ENCODE measurements around the gene ST14.
"Not testable (repeated sequence)": the region's sequence is repeated elsewhere in the genome, so short reads cannot be mapped to it uniquely, and the experiment has no call there.

The ST14 gene

GRCh38 chr11:130164221-130164570 is 4.6 kb downstream of the ST14 start:
- DNase-seq (ENCODE audit: low read depth), result no peak

DNA sequence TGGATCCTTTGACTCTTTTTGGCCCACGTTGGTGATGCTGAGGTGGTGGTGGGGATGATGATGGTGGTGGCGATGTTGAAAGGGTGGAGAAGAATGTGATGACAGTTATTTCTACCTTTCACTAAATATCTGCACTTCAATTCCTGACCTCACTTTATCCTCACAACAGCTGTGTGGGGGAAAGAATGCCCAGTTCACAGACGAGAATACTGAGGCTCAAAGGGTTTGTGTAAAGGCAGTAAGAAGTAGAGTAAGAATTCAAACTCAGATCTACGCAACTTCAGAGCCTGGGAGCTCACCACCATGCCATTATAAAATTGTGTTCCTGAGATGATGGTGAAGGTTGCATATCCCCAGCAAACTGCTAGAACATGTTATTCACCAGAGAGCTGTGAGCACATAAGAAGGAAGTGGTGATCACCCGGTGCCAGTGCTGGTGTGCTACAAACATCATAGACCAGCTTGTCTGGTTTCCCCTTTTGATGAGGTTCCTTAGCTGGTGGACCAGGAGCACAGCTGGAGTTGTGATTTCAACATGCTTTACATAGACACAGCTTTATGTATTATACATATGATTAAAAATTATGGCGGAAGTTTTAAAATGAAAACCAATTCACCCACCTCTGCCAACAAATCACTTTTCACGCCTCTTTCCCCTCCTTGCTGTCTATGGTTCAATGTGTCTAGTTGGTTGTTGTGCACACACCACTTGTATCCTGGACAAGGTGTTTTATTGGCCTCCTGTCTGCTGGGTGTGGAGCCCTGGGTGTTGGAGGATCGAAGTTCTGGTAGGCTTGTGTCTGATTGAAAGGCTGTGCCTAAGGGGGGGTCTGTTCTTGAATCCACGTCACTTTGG is 6.2 kb downstream of the ST14 start:
- DNase-seq (ENCODE audit: low read depth), result no peak

DNA sequence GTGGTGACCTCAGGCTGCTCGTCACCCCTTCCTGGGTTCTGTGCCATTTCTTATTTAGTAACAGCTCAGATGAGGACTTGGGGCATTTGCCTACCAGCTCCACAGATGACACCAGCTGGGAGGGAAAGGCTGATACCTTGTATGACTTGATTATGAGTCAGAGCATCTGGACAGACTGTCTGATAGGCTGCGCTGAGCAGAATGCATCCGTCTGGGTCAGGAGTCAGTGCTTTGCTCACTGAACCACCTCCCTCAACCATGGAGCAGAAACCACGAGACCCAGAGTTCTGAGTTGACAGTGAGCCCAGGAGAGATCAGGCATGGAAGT is 6.8 kb downstream of the ST14 start:
- DNase-seq (ENCODE audit: low read depth), result peak; percentile 76

DNA sequence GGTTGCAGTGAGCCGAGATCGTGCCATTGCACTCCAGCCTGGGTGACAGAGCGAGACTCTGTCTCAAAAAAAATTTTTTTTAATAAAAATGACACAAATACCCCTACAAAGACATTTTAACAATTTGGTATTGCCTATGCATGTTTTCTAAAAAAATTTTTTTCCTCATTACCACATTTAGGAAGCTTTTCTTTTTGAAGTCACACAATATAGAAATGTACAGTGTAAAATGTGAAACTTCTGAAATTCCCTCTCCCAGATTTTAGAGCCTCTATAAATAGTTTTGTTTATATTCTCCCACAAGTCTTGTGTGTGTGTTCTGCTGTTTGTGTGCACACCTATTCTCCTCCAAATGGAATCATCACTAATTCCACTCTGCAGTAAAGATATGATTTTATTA is 7.6 kb downstream of the ST14 start:
- DNase-seq (ENCODE audit: low read depth), result no peak

DNA sequence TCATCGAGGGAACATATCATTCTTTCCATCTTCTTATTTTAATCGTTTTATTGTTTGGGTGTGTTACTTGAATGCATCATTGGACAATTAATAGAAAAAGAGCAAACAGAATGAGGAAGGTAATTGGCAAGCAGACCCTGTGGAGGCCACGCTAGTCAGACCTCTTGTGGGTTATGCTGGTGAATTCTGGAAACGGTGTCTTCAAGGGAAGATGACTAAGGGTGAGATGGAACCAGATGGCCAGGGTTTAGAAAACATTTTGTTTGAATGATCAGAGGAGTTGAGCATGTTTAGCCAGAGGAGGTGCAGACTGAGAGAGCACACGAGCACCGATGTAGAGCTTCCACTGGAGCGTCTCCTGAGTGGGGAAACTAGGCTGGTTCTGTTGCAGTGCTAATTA is 8.5 kb downstream of the ST14 start:
- no peak for DNase-seq (ENCODE audit: low read depth)

DNA sequence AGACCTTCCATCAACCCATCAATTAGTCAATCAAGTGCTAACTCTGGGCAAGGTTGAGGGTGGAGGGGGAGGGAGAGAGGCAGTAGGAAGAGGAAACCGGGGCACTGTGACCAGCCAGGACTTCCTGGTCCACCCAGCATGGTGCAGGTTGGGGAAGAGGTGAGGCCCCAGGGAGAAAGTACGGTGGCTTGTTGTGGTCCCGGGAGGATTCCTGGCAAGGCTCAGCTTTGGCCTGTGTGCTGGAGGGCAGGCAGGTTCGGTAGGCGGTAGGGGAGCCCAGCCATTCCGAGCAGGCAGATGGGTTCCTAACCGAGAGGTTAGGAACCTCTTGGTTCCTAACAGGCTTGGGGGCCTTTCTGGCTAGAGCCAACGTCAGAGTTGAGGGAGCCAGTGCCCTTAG is 10.8 kb downstream of the ST14 start:
- no peak for DNase-seq (ENCODE audit: low read depth)

DNA sequence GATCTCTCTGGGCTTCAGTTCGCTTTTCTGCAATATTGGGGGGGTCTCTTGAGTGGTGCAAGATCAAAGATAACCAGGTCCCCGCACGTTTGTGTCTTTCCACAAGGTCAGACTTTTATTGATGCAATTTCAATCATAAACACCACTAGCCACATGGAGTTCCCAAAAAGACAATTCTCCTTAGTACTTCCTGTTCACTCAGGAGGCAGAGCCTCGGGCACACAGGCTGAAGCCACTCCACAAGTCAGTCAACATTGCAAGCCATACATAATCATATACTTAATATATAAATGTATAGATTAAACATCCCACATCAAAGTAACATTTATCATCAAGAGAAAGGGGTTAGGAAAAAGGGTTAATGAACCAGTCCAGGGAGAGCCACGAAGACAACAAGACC is 12.0 kb downstream of the ST14 start:
- no peak for DNase-seq (ENCODE audit: low read depth)

DNA sequence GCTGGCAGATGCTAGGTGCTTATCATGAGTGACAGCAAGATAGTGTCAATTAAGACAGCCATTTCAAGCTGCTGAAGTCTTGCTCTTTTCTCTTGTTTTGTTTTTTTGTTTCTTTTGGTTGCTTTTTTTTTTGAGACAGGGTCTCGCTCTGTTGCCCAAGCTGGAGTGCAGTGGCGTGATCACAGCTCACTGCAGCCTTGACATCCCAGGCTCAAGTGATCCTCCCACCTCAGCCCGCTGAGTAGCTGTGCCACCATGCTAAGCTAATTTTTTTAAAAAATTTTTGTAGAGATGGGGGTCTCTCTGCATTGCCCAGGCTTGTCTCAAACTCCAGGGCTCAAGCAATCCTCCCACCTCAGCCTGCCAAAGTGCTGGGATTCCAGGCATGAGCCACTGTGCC is 12.4 kb downstream of the ST14 start:
- not testable (repeated sequence) for DNase-seq (ENCODE audit: low read depth)

DNA sequence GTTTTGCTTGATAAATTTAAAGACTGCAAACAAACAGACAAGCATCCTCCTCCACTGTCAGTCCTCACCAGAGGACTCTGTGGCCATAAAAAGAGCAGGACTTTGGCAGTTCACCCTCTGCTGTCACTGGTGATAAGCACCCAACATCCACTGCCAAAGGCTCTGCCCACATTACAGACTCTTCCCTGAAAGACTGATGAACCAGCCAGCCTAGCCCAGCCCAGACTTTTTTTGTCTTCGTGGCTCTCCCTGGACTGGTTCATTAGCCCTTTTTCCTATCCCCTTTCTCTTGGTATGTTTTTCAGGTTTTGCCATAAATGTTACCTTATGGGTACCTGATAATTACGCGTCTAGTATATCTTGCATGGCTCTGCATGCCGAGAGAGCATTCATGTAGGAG is 15.1 kb downstream of the ST14 start:
- DNase-seq (ENCODE audit: low read depth), result no peak

DNA sequence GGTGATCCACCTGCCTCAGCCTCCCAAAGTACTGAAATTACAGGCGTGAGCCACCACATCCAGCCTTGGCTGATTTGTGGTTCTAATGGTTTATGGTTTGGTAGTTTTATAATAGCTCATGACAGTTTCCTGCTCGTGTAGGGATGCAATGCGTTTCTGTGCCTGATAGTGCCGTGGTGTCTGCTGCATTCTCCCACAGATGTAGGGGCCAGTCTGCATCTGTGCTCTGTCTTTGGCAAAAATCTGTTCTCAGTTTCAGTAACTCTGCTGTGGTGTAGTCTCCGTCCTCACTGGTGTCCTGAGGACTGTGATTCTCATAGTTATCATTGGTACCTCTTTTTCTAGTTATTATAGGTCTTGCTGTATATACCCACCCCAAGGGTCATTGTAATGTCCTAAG is 16.3 kb downstream of the ST14 start:
- DNase-seq (ENCODE audit: low read depth), result no peak

GRCh38 chr11:130177782-130178181 is 18.2 kb downstream of the ST14 start:
- no peak for DNase-seq (ENCODE audit: low read depth)

DNA sequence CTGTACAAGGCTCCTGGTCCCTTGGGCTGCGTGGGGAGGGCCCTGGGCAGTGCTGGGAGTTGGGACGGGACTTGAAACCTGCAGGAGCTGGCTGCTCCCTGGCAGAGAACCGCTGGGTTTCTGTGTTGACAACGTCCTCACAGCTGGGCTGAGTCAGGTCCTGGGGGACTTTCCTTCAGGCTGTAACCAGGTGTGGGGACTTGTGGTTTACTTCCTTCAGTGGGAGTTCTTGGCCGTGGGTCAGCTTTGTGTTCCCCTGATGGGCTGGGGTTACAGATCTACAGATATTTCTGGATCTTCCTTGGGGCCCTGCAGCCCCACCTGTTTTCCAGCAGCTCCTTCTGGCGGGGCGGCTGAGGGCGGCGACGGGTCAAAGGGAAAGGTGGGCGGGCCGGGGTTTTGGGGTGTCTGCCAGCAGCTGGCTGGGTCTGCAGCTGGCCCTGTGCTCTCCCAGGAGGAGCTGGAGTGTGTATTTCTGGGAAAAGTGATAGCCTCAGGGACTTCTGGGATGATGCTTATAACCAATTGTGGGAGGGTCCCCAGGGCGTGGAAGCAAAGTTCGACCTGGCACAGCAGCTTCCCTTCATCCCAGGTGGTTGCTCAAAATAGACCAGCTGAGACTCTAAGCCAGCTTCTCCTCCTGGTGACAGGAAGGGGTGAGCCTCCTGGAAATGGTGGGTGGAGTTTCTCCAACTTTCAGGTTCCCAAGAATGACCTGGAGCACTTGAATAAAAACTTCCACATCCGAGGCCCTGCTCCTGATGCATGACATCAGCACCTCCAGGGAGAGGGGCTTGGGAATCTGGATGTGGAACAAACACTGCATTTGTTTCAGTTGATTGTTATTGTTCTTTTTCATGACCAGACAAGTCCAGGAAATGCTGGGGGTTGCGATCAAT is 19.1 kb downstream of the ST14 start:
- DNase-seq (ENCODE audit: low read depth), result no peak

GRCh38 chr11:130179396-130180306 is 20.1 kb downstream of the ST14 start:
- no peak for DNase-seq (ENCODE audit: low read depth)

DNA sequence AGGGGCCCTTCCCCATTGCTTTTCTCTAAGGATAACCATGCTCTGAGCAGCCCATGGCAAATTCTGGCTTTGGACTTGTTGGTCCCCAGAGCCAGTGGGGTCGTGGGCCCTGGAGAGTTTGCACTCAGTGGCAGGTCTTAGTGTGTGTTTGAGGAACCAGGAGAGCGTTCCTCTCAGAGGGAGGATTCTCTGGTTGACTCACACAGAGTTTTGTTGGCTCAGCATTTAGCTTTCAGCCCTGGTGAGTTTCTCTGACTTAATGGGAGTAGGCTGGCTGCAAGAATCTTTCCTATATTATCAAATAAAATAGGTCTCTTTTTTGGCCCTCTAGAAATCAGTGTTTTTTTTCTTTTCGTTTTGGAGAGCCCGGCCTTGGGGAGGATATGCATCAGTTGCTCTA is 20.9 kb downstream of the ST14 start:
- no peak for DNase-seq (ENCODE audit: low read depth)

DNA sequence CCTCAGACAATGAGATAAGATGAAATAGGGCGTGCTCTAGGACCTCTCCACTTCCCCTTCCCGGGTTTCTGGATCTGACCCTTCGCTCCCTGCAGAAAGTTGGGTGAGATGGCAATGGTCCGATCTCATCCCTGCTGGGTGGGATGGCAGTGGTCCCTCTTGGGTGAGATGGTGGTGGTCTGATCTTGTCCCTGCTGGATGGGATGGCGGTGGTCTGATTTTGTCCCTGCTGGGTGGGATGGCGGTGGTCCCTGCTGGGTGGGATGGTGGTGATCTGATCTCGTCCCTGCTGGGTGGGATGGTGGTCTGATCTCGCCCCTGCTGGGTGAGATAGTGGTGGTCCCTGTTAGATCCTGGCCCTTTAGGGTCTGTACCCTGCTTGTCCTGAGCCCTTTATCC is 21.3 kb downstream of the ST14 start:
- no peak for DNase-seq (ENCODE audit: low read depth)

DNA sequence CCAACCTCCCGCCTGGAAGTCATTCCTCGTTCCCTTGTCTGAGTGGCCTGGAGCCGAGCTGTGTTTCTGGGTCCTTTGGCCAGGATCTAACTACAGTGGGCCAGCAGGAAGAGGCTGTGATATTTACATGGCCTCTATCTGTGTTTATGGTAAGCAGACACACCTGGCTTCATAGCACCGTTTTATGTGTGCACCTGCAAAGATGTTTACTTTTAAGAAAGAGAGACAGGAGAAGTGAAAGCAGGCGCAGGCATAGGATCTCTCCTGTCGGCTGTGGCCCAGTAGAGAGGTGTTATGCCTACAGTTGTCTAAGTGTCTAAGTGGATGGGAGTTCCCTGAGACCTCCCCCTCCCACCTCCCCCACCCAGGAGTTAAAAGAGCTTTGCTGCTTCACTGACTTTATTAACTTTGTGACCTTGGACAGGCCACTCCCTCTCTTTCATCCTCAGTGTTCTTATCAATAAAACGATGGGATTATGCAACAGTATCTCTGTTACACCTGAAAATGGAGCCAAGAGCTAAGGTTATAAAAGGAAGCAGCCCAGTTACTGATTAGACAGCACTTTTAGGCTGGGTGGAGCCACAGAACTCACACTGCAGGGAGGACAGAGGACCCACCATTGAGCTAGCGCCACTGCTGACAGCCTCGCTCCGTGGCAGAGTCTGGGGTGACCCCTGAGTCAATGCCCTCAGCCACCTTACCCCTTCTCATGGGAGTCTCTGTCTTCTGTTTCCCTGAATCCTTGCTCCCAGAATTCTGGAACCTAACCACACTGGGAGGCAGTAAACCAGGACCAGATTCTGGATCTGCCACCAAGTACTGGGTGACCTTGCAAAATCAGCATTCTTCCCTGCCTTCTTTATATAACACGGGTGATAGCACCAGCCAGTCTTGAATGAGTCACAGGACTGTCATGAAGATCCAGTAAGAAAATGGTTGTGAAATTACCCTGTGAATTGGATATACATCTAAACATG is 22.0 kb downstream of the ST14 start:
- DNase-seq (ENCODE audit: low read depth), result peak; percentile 75

GRCh38 chr11:130183878-130184610 is 24.5 kb downstream of the ST14 start:
- DNase-seq (ENCODE audit: low read depth), result no peak

- no peak for DNase-seq (ENCODE audit: low read depth)
Measured at GRCh38 chr11:130187096-130187495, 27.5 kb downstream of the ST14 start.

DNA sequence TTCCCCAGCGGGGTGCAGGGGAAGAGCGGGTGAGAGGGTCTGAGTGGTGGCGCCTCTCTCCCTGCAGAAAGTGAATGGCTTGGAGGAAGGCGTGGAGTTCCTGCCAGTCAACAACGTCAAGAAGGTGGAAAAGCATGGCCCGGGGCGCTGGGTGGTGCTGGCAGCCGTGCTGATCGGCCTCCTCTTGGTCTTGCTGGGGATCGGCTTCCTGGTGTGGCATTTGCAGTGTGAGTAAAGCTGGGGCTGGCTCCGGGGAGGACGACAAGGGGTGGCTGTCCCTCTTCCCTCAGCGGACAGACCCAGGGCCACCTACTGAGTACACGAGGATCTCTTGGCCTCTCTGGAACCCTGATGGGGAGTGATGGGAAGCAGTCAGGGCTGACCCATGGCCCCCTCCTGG is 28.5 kb downstream of the ST14 start:
- no peak for DNase-seq (ENCODE audit: low read depth)

DNA sequence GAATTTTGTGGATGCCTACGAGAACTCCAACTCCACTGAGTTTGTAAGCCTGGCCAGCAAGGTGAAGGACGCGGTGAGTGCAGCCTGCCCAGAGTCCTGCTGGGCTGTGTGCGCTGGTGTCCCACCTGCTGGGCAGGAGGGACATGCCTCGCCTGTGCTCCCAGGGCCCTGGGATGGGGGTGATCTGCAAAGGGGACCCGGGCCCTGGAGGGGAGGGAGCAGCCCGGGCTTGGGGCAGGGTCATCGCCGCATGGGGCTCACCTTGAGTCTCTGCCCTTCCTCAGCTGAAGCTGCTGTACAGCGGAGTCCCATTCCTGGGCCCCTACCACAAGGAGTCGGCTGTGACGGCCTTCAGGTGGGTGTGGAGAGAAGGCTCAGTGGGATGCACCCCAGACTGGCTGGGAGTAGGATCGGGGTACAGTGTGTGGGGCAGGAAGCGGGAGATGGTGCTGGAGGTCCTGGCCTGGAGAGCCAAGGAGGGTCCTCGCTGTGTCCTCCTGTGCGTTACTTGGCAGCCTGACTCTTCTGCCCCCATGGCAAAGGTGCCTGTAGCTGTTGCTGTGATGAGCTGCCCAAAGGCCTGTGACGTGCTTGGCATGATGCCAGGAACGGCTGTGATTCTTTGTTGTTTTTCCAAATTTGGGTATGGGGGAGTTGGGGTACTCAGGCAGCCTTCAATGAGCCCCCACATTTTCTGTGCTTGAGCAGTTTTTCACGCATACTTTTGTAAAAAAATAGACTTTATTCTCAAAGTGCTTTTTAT is 29.2 kb downstream of the ST14 start:
- DNase-seq (ENCODE audit: low read depth), result no peak

Measured in fibroblast of gingiva (primary cell).